Measurements from ENCODE around the gene SPECC1L. TPM values are rescaled to one million over a fixed set of nuclear protein-coding genes. Genes with fewer than 3 reads are reported as not detected.
"Not testable (repeated sequence)": the region's sequence is repeated elsewhere in the genome, so short reads cannot be mapped to it uniquely, and the experiment has no call there.

Gene SPECC1L
- total RNA-seq, 1 experiment from 2014 or later: 40.8 TPM

DNA sequence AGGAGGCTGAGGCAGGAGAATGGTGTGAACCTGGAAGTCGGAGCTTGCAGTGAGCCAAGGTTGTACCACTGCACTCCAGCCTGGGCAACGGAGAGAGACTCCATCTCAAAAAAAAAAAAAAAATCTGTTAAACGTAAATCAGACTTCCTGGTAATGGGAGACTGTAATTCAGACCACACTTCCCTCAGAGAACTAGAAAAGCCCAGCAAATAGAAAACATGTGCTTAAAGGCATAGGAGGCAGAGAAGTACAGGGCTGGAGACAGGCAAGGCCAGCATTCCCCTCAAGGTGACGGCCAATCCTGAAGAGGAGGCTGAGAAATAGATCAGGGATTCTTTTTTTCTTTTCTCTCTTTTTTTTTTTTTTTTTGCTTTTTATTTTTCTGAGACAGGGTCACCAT, 34.0 kb upstream of the SPECC1L start:
- no peak overlapping the region for H2AFZ ChIP-seq (ENCODE audit: low read depth, low read length, poor library complexity, severe bottlenecking)
- no peak for ATAC-seq
- DNase-seq (ENCODE audit: low read depth, low spot score): no peak
- no peaks in the 10 kb centered on the region for H3K9me3 ChIP-seq (ENCODE audit: control insufficient read depth in 1 of 2, insufficient read depth in 1 of 2, low read depth in 1 of 2, low read length in 2 of 2)
- no peak overlapping the region for H3K9ac ChIP-seq (ENCODE audit: low read length)
- ChIA-PET RAD21 (ENCODE audit: low non-redundant PET in 1 of 2, low total read pairs in 2 of 2, uncharacterized antibody in 2 of 2, unreplicated experiment in 2 of 2) (no interaction called here), POLR2A (no interaction called here), CTCF (no interaction called here)
- H3K4me2 ChIP-seq (ENCODE audit: low read length): no peak overlapping the region
- TF ChIP-seq SP1 (IDR thresholded peaks at IDR 0.05; ENCODE audit: low read depth) (no peak), CBX3 (IDR thresholded peaks at IDR 0.05; ENCODE audit: low read depth) (no peak), POLR2AphosphoS5 (IDR thresholded peaks at IDR 0.05; ENCODE audit: low read depth, low read length) (no peak)
- TF ChIP-seq, protein P1, sequence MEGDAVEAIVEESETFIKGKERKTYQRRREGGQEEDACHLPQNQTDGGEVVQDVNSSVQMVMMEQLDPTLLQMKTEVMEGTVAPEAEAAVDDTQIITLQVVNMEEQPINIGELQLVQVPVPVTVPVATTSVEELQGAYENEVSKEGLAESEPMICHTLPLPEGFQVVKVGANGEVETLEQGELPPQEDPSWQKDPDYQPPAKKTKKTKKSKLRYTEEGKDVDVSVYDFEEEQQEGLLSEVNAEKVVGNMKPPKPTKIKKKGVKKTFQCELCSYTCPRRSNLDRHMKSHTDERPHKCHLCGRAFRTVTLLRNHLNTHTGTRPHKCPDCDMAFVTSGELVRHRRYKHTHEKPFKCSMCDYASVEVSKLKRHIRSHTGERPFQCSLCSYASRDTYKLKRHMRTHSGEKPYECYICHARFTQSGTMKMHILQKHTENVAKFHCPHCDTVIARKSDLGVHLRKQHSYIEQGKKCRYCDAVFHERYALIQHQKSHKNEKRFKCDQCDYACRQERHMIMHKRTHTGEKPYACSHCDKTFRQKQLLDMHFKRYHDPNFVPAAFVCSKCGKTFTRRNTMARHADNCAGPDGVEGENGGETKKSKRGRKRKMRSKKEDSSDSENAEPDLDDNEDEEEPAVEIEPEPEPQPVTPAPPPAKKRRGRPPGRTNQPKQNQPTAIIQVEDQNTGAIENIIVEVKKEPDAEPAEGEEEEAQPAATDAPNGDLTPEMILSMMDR (IDR thresholded peaks at IDR 0.05 in 2 of 3, conservative IDR thresholded peaks at IDR 0.05 in 1 of 3; ENCODE audit: borderline replicate concordance in 1 of 3, insufficient read depth in 1 of 3, low read depth in 2 of 3, low read length in 2 of 3): no peak
- H4K20me1 ChIP-seq (ENCODE audit: insufficient read depth): no peaks in the 10 kb centered on the region
- no peaks in the 10 kb centered on the region for H3K36me3 ChIP-seq (ENCODE audit: control insufficient read depth in 1 of 2, insufficient read depth in 2 of 2, low read length in 2 of 2)
- H3K27me3 ChIP-seq (ENCODE audit: insufficient read depth, low read length): no peaks in the 10 kb centered on the region
- BruUV-seq (replicated peaks): no TSS peak
- H3K4me1 ChIP-seq (ENCODE audit: control insufficient read depth in 1 of 2, insufficient read depth in 2 of 2, low read length in 2 of 2): peaks cover 11 to 15% of the 10 kb centered on the region in 2 experiments; a peak in 3 of 4 replicates
- H3K4me3 ChIP-seq (replicated peaks in 1 of 2; ENCODE audit: low read depth in 1 of 2, low read length in 2 of 2): no peak overlapping the region
- no peaks in the 10 kb centered on the region for H3K79me2 ChIP-seq (ENCODE audit: insufficient read depth, low read length)
- no peak overlapping the region for H3K27ac ChIP-seq (ENCODE audit: low read depth, low read length)
- intact Hi-C loops (cut with micrococcal nuclease): no loop called here
- no peaks in the 10 kb centered on the region for H3K9me2 ChIP-seq (ENCODE audit: insufficient read depth)

DNA sequence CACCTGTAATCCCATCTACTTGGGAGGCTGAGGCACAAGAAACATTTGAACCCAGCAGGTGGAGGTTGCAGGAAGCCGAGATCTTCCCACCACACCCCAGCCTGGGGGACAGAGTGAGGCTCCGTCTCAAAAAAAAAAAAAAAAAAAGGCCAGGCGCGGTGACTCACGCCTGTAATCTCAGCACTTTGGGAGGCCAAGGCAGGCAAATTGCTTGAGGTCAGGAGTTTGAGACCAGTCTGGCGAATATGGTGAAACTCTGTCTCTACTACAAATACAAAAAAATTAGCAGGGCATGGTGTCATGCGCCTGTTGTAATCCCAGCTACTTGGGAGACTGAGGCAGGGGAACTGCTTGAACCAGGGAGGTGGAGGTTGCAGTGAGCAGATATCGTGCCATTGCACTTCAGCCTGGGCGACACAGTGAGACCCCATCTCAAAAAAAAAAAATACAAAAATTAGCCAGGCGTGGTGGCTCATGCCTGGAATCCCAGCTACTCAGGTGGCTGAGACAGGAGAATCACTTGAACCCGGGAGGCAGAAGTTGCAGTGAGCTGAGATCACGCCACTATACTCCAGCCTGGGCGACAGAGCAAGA, 32.4 kb upstream of the SPECC1L start:
- H3K27ac ChIP-seq (ENCODE audit: low read depth, low read length); H3K4me3 ChIP-seq (replicated peaks in 1 of 2; ENCODE audit: low read depth in 1 of 2, low read length in 2 of 2); POLR2A ChIA-PET; H3K9me3 ChIP-seq (ENCODE audit: control insufficient read depth in 1 of 2, insufficient read depth in 1 of 2, low read depth in 1 of 2, low read length in 2 of 2); H4K20me1 ChIP-seq (ENCODE audit: insufficient read depth); H3K9ac ChIP-seq (ENCODE audit: low read length); BruUV-seq (replicated peaks); H2AFZ ChIP-seq (ENCODE audit: low read depth, low read length, poor library complexity, severe bottlenecking); H3K9me2 ChIP-seq (ENCODE audit: insufficient read depth); H3K36me3 ChIP-seq (ENCODE audit: control insufficient read depth in 1 of 2, insufficient read depth in 2 of 2, low read length in 2 of 2); H3K79me2 ChIP-seq (ENCODE audit: insufficient read depth, low read length); DNase-seq (ENCODE audit: low read depth, low spot score); H3K27me3 ChIP-seq (ENCODE audit: insufficient read depth, low read length); CTCF ChIA-PET; intact Hi-C loops (cut with micrococcal nuclease): not testable (repeated sequence)
- peaks cover 23 to 24% of the 10 kb centered on the region in 2 experiments for H3K4me1 ChIP-seq (ENCODE audit: control insufficient read depth in 1 of 2, insufficient read depth in 2 of 2, low read length in 2 of 2)
- H3K4me2 ChIP-seq (ENCODE audit: low read length): peak overlapping the region; percentile 60
- ATAC-seq: peak; percentile 68
- RAD21 ChIA-PET (ENCODE audit: low non-redundant PET in 1 of 2, low total read pairs in 2 of 2, uncharacterized antibody in 2 of 2, unreplicated experiment in 2 of 2): interaction anchor here in 1 of 2 experiments (0.7 kb wide), 1 partner anchor 422 kb away, joined by 5 read pairs; no protein-coding TSS in a partner anchor
